Activated CD8-positive, alpha-beta memory T cell treated with anti-CD3 and anti-CD28 coated beads, Interleukin-2, amount 50 U/mL, for 1 hour (primary cell): Measurements from ENCODE around the gene ULK4.
"Not testable (repeated sequence)": the region's sequence is repeated elsewhere in the genome, so short reads cannot be mapped to it uniquely, and the experiment has no call there.

Source experiments
- DNase-seq: peaks from one replicate; pipeline ENCODE4 v3.0.0-alpha.2; 2020; ENCODE audit errors: extremely low read depth

Gene ULK4

DNA sequence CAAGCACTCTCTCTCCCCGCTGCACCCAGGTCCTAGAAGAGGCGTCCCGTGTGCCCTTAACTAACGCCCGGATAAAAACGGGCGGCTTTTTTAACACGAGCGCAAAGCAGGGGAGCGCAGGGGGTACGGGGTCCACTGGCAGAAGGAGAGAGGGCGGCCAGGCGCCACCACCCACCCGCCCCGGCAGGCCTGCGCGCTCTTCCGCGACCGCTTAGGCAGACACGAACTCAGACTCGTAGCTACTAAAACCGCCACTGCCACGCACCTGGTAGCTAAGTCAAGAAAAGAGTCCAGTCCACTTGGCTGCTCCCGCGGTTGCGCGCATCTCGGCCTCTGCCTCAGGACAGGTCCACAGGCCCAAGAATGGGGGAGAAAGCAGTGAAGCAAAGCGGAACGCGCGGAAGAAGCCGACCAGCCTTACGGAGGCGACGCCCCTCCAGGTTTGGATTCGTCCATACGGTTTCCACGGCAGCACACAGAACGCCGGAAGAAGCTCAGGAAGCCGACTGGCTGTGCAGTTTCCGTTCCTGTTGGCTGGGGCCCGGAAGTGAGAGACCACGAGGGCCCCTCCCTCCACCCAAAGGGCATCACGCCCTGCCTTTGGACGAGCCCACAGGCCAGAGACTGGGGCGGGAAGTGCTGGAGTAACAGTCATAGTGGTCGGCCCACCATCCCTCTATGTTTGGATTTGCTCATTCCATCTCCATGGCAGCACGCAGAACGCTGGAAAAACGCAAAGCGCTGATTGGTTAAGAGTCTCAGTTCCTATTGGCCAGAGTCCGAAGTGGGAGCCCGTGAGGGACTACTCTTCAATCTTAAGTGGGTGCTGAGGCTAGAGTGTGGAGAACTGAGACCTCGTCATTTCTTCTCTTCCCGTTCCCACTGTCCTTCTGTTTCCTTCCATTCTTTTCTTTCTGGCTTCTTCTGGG is at the start of gene ULK4:
ULK4 (minus strand) TSS at position 353 of the 929 bp plus-strand sequence. CDS start 7,344 bp downstream, outside the sequence.
- peak; percentile 88 for DNase-seq

DNA sequence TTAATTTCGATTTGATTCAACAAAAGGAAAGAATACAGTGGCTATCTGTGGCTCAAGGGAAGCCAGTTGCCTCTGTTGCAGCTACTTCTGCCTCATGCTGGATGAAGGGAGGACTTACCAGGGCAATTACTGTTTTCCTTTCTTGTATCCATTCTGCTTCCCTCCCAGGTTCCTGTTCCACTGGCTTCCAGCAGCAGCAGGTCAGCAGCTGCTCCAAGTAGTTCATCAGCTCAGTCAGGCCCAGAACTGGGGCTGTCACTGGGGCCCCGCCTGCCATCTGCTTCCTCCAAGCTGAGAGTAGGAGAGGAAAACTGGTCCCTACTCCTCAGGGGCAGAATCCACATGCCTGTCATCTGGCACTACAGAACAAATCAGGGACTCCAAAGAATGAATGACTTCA is 48.6 kb upstream of the ULK4 start:
- DNase-seq: no peak

DNA sequence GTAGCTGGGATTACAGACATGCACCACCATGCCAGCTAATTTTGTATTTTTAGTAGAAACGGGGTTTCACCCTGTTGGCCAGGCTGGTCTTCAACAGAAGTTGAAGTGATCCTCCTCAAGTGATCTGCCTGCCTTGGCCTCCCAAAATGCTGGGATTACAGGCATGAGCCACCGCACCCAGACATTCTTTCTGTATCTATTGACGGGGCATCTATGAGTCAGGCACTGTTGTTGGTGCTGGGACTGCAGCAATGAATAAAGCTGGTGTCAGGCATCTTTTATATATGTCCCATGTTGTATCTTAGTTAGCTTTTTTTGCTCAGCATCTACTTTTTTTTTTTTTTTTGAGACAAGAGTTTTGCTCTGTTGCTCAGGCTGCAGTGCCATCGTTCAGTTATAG is 47.6 kb upstream of the ULK4 start:
- DNase-seq: no peak

DNA sequence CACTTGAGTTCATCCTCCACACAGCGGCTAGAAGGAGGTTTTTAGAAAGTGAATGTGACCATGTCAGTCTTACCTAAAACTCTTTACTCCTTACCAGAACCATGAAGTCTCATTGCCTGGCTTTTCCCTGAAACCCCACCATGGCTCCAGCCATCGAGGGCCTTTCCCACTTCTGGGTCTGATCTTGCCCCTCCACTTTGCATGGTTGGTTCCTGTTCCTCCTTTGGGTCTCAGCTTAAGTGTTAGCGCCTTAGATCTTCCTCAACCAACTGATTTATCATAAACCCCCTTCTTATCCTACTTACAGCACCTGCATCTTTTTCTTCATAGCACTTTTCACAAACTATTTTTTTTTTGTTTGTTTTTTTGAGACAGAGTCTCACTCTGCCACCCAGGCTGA is 45.9 kb upstream of the ULK4 start:
- DNase-seq: no peak

DNA sequence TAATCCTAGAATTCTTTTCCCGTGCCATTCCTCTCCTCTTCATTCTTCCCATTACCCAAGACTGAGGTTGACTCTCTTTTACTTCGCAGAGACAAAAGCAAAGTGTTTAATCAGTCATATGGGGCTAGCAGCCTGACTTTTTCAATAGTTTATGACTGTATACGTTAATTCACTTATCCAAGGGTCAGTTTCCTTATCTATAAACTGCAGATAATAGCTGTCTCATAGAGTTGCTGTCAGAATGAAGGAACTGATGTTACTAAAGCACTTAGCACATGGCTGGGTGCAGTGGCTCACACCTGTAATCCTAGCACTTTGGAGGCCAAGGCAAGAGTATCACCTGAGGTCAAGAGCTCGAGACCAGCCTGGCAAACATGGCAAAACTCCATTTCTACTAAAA is 43.5 kb upstream of the ULK4 start:
- no peak for DNase-seq

DNA sequence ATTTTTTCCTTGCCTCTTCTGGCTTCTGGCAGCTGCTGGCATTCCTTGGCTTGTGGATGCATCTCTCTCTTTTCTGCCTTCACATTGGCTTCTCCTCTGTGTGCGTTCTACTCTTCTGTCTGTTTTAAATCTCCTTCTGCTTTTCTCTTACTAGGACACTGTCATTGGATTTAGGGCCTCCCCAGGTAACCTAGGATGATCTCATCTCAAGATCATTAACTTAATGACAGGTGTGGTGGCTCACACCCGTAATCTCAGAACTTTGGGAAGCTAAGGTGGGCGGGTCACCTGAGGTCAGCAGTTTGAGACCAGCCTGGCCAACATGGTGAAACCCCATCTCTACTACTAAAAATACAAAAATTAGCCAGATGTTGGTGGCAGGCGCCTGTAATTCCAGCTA is 40.9 kb upstream of the ULK4 start:
- DNase-seq: no peak

DNA sequence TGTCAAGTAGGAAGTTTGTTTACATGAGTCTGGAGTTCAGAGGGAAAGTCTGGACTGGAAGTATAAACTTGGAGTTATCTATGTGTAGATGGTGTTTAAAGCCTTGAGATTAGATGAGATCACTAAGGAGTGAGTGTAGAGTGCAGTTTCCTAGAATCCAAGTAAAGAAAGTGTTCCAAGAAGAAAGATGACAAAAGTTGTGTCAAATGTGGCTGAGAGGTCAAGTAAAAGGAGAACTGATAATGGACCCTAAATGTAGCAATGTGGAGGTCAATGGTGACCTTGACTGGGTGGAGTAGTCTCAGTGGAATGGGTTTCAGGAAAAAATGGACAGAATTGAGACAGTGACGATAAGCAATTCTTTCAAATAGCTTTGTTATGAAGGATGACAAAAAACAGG is 39.9 kb upstream of the ULK4 start:
- DNase-seq: no peak

DNA sequence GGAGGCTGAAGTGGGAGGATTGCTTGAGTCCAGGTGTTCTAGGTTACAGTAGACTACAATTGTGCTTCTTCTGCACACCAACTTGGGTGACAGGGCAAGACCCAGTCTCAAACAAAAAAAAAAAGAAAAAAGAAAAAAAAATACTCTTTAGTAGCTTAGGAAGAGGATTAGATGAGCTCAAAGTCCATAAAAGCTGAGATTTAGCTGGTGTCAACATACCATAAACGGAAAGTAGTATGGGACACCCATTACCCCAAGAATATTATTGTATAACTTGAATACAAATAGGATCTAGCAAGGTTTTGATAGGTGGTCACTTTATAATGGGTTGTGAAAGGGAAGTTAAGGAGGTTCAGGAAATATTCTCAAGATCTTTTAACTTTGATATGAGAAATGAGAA is 38.0 kb upstream of the ULK4 start:
- no peak for DNase-seq

DNA sequence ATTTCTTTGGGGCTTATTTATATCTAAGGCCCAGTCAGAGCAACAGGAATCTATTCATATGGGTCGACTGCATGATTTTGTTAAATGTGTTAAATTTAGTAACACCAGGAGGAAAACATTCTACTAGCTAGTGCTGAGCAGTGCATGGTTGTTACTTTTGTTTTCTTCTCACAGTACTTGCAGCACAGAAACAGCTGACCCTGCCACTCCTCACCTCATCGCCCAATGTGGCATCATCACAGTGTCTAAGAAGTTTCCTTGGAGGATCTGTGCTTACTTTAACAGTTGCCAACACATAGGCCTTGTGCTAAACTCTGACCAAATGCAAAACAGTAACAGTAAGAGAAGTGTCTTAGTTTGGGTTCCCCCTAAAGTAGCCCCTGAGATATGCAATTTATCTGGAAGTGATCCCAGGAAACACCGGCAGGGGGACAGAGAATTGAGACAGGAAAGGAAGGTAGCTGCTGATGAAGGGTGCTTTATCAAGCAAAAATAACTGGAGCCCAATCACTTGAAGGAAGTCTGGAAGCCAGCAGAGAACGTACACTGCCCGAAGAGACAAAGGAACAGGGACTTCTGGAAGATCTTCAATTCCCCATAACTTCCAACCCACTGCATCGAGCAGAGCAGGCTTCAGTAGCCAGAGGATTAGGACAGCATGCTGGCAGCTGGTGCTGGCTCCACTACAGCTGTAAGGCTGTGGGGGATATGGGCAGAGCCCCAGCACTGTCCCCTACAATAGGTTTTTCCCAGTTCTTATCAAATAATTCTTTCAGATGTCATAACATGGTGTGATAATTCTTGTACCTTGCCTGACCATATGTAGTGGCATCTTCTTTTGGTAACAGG is 36.0 kb upstream of the ULK4 start:
- DNase-seq: no peak

DNA sequence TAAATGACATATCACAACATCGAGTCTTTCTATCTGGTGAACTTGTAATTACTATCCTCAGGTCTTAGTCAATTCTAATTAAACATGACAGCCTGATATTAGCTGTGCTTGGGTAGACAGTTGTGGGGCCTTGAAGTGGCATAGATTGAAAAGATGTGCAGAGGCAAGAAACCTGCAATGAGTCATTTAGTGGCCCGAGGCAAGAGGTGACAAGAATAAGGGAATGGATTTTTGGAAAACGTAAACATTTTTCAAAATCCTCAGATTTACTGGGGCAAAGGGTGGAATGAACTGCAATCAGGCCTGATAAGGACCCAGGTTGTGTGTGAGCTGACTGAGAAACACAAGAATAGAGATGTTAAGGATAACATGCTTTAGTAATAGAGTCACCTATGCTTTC is 29.5 kb upstream of the ULK4 start:
- no peak for DNase-seq

DNA sequence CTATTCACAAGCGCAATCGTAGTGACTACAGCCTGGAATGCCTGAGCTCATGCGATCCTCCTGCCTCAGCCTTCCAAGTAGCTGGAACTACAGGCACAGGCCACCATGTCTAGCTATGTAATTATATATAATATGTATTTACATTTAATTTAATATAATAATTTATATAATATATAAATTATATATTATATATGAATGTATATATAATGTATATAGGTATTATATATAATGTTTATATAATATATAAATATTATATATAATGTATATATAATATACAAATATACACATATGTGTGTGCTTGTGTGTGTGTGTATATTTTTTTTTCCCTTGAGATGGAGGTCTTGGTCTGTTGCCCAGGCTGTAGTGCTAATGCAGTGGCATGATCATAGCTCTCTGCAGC is 27.6 kb upstream of the ULK4 start:
- no peak for DNase-seq

DNA sequence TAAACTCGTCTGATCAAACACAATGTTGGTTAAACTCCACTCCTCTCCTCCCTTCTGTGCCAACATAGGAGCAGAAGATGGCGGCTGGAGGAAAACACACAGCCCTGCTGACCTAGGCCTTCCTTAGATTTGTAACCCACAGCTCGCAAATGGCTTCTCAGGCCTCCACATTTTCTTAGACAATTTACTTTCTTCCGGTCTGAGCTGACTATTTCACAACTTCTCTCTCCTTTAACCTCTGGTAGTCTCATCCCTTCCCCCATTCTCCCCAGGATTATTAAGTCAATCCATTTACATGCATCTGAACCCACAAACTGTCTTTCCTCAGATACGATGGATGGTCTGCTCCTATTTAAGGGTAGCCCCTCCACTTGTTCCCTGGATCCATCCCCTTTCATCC is 25.7 kb upstream of the ULK4 start:
- DNase-seq: no peak

DNA sequence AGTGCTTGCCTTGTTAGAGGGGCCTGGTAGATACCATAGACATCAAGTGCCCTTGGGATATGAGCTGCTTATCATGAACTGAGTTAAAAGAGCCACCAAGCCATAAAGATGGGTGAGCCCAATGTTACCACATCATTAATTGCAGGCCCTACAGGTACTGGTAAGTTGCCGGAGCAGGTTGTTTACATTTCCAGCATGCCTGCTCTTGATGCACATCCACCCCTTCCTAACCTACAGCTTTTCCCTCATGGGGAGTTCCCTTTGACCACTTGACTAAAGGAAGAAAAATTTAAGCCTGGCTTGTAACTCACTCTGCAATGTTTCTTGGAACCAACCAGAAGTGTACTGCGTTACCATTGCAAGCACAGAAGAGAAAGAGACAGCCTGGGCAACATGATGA is 24.7 kb upstream of the ULK4 start:
- no peak for DNase-seq

DNA sequence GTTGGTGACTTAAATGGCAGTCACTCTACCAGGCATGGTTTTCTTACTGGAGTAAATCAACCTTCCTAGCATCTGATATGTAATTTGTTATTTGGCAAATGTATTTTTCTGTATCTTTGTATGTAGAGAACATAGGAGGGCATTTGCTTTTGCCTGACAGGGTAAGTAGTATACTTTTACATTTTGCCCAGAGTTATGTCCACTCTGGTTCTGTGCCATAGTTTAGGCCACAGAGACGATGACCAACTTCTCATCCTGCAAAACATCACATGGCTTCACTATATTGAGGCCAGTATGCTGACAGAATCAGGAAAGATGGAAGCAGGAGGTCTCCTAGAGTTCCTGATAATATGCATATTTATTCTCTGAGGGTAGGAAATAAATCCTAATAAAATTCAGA is 23.1 kb upstream of the ULK4 start:
- no peak for DNase-seq

DNA sequence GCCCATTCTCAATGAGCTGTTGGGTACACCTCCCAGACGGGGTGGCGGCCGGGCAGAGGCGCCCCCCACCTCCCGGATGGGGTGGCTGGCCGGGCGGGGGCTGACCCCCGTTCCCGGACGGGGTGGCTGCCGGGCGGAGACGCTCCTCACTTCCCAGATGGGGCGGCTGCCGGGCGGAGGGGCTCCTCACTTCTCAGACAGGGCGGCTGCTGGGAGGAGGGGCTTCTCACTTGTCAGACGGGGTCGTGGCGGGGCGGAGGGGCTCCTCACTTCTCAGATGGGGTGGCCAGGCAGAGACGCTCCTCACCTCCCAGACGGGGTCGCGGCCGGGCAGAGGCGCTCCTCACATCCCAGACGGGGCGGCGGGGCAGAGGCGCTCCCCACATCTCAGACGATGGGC is 21.2 kb upstream of the ULK4 start:
- not testable (repeated sequence) for DNase-seq

DNA sequence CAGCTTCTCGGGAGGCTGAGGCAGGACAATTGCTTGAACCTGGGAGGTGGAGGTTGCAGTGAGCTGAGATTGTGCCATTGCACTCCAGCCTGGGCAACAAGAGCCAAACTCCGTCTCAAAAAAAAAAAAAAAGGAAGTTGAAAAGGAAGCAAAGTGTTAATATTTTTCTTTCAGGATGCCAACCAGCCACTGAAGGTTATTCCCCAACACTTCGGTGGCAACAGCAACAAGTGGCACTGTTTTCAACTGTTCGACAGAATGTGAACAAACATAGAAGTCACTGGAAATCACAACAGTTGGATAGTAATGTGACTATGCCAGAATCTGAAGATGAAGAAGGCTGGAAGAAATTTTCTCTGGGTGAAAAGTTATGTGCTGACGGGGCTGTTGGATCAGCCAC is 15.5 kb upstream of the ULK4 start:
- not testable (repeated sequence) for DNase-seq

DNA sequence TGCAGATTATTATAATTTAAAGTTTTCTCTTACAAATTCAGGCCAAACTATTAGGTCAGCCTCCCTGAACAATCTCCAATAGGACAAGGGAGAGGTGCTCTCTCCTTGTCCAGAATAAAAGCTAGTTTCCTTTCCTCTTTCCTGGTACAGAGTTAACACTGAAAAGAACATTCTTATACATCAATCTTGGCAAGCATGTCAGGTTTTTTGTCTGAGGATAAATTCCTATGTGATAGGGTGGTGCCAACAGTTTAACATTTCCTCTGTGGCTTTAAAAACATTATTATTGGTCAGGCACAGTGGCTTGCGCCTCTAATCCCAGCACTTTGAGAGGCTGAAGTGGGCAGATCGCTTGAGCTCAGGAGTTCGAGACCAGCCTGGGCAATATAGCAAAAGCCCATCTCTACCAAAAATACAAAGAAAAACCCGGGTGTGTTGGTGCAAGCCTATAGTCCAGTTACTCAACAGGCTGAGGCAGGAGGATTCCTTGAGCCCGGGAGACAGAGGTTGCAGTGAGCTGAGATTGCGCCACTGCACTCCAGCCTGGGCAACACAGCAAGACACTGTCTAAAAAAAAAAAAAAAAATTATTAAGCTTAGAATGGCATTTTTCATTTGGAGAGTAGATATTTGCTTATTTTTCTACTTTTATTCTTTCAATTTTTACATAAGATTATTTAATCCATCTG is 13.7 kb upstream of the ULK4 start:
- no peak for DNase-seq

DNA sequence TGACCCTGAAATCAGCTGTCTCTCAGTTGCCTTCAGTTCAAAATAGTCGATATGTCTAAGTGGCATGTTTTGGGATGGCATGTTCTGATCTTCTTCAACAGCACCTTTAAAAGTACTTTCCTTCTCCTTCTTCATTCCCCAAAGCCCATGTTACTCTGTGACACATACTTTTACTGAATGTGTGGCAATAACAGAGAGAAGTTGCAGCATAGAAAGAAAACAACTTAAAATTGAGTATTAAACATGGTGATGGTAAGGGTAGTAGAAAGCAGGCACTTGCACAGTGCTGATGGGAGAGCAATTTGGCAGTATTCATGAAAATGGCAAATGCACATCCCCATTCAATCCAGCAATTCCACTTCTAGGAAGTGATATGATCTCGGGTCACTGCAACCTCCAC is 12.3 kb upstream of the ULK4 start:
- DNase-seq: no peak

DNA sequence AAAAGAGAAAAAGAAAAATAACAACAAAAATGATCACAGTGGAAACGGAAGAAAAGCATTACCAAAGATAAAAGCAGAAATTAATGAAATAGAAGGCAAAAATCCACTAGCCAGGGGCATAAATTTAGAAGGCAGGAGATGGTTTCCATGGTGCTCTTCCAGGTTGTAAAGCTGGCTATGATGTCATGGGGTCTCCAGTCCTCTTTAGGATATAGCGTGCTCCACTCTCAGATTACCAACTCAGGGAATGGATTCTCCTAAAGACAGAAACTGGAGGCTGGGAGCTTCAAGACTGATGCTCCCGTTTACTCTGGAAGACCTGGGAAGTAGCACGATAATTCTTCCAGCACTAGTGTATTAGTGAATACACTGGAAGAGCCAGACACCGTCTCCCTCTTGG is 10.9 kb upstream of the ULK4 start:
- DNase-seq: no peak

DNA sequence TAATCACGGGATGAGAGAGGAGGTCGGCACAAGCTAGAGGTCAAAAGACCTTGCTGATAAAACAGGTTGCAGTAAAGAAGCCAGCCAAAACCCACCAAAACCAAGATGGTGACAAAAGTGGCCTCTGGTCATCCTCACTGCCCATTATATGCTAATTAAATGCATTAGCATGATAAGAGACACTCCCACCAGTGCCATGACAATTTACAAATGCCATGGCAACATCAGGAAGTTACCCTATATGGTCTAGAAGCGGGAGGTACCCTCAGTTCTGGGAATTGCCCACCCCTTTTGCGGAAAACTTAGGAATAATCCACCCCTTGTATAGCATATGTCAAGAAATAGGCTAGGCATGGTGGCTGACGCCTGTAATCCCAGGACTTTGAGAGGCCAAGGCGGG is 4.3 kb upstream of the ULK4 start:
- no peak for DNase-seq

DNA sequence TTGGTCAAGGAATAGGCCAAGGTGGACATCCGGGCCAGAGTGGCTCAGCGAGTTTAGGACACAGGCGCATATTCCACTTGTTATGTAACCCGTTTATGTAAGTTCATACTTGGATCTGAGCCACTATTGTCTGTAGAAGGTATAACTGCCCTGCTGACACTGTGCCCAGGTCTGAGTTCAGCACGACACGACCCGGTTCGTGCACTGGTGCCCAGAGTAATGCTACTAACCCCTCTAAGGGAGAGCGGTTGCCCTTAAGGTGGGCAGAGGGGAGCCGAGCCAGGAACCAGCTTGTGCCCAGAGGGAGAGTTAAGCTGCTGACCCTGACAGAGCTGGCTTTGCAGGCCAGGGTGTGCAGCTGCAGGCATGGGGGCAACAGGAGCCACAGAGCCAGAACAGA is 1.9 kb upstream of the ULK4 start:
- no peak for DNase-seq
